BJ (cell line): ENCODE results near the gene COX7B2. TPM values are rescaled to one million over a fixed set of nuclear protein-coding genes. Genes with fewer than 3 reads are reported as not detected.

ENCODE experiments used
- CTCF ChIA-PET: fragments of 350-600 bp; formaldehyde crosslinking; extraction: SDS; loops from one replicate; lab custom pipeline; 2021; ENCODE audit warnings: antibody characterized with exemption, inconsistent platforms; lab: Yijun Ruan, JAX
- POLR2A ChIA-PET: fragments of 300-600 bp; sonication (Branson Sonifier 250); formaldehyde crosslinking; extraction: SDS; loops from one replicate; lab custom pipeline; 2021; ENCODE audit warnings: antibody characterized with exemption; lab: Charles Lee
- DNase-seq: peaks from one replicate; pipeline ENCODE4 v3.0.0-alpha.2; 2011; ENCODE audit warnings: low read depth
- H3K27me3 ChIP-seq: 2 replicates; pipeline ENCODE4 v1.6.0; 2011; ENCODE audit warnings: low read length; ENCODE audit not compliant: control insufficient read depth, insufficient read depth
- H3K36me3 ChIP-seq: 2 replicates; pipeline ENCODE4 v1.5.1; 2011; ENCODE audit warnings: low read length; ENCODE audit not compliant: control insufficient read depth, insufficient read depth
- H3K4me3 ChIP-seq: 2 replicates; pipeline ENCODE4 v1.5.1; 2011; ENCODE audit warnings: low read depth, mild to moderate bottlenecking, control low read depth, low read length
- polyA plus RNA-seq: library from polyadenylated mRNA; depleted of rRNA; stranded (reverse); fragments of >200 nt; gene quantifications from 2 replicates; pipeline ENCODE4 v1.2.3, GENCODE V29; 2011
- TF ChIP-seq, protein P1 (sequence below): IDR thresholded peaks from 2 replicates; pipeline ENCODE4 v1.5.1; 2011; ENCODE audit warnings: low read depth, mild to moderate bottlenecking, control low read depth, inconsistent platforms, low read length, moderate library complexity; ENCODE audit not compliant: insufficient read depth

The COX7B2 gene
- polyA plus RNA-seq, 1 experiment: not detected

DNA sequence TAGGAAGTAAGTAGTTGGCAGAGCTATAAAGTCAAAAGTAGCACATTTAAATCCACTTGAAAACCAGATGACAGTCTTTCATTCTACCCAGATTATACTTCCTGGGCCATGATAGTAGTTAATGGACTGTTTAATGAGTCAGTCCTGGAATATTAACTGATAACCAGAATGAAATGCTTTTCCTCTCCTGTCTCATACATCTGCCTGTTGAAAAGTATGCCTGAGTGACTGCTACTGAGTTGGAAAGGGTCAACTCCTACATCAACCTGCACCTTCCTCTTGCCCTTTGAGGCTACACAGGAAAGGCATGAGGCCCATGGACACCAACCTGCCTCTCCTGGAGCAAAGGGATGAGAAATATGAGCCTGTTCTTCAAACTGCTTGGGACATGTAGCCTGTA lies 36.0 kb upstream of the COX7B2 start:
- H3K36me3 ChIP-seq: no peaks in the 10 kb centered on the region
- TF ChIP-seq, protein P1, sequence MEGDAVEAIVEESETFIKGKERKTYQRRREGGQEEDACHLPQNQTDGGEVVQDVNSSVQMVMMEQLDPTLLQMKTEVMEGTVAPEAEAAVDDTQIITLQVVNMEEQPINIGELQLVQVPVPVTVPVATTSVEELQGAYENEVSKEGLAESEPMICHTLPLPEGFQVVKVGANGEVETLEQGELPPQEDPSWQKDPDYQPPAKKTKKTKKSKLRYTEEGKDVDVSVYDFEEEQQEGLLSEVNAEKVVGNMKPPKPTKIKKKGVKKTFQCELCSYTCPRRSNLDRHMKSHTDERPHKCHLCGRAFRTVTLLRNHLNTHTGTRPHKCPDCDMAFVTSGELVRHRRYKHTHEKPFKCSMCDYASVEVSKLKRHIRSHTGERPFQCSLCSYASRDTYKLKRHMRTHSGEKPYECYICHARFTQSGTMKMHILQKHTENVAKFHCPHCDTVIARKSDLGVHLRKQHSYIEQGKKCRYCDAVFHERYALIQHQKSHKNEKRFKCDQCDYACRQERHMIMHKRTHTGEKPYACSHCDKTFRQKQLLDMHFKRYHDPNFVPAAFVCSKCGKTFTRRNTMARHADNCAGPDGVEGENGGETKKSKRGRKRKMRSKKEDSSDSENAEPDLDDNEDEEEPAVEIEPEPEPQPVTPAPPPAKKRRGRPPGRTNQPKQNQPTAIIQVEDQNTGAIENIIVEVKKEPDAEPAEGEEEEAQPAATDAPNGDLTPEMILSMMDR: no peak
- H3K4me3 ChIP-seq: no peak overlapping the region
- DNase-seq: no peak
- ChIA-PET CTCF (no interaction called here), POLR2A (no interaction called here)
- no peaks in the 10 kb centered on the region for H3K27me3 ChIP-seq

DNA sequence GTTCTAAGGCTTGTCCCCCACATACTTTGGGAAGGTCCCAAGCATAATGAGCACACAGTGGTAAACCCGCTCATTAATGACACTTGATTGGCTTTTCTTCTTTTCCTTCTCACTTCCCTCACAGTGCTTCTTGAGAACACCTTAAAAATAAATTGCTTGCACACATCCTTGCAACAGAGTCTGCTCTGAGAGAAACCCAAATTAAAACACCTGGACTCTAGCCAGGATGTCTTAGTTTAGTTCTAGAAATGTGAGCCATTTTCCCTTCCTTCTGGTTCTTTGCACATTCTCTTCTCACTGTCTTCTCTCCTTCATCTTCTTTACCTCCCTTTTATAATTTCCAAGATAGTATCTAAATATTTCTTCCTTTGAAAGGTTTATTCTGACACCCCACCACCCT lies 35.3 kb upstream of the COX7B2 start:
- ChIA-PET POLR2A (no interaction called here), CTCF (no interaction called here)
- Histone ChIP-seq H3K36me3 (no peaks in the 10 kb centered on the region), H3K4me3 (no peak overlapping the region), H3K27me3 (no peaks in the 10 kb centered on the region)
- DNase-seq: no peak
- TF ChIP-seq, protein P1: no peak

DNA sequence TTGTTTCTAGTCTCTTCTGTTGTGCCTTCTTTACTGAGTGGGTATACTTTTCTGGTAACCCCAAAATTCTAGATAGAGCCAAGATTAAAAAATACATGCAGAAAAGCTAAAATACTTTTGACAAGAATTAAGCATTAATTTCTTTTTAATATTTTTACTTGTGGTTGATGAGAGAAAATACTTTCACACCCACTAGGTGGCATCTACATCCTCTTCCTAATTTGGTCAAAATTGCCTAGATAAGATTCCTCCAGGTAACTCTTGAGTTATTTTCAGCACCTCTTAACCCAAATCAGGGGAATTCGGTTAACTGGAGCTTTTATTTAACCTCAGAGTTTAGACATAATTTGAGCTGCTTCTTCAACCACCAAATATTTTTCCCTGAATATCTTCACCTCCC lies 28.4 kb upstream of the COX7B2 start:
- CTCF ChIA-PET: no interaction called here
- POLR2A ChIA-PET: no interaction called here
- DNase-seq: no peak
- H3K27me3 ChIP-seq: no peaks in the 10 kb centered on the region
- TF ChIP-seq, protein P1: no peak
- no peak overlapping the region for H3K4me3 ChIP-seq
- H3K36me3 ChIP-seq: no peaks in the 10 kb centered on the region

DNA sequence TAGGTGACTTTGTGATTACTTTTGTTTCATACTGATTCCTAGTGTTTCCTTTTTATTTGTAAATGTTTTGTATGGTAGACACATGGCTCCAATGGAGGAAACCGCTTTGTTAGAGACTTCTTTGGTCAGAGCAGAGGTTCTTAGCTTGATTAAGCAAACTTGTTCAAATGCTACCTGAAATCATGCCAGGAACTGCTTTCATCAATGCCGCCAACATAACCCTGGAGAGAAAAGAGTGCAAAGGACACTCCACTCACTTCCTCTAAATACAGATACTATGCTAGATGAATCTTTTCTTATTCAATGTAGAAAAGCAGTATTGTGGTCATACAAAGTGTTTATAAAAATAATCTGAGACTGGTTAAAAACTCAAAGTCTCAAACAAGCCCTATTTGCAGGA lies 25.7 kb upstream of the COX7B2 start:
- POLR2A ChIA-PET: no interaction called here

DNA sequence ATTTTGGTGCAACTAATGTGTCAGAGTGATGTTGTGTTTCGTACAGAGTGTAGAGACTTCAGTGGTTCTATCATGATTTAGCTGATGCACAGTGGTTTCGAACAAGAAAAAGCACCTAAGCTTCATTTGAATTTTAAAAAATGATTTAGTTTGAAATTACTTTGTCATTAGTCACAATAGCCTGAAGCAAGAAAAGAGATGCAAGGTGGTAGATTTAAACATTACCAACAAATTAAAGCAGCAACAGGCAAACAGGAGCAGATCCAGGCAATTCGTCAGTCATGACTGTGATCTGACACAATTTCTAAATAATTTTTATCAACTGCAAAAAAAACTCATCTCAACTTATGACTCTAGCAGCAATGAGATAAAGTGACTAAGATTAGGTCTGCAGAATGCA lies 24.6 kb upstream of the COX7B2 start:
- no peaks in the 10 kb centered on the region for H3K27me3 ChIP-seq
- H3K4me3 ChIP-seq: no peak overlapping the region
- TF ChIP-seq, protein P1: no peak
- POLR2A ChIA-PET: no interaction called here
- DNase-seq: no peak
- CTCF ChIA-PET: interaction anchor here (1.7 kb wide), 1 partner anchor 449 kb away, joined by 4 read pairs; no protein-coding TSS in a partner anchor
- no peaks in the 10 kb centered on the region for H3K36me3 ChIP-seq

More for the DNA sequence above, 25.7 kb upstream of the COX7B2 start:
- Histone ChIP-seq H3K36me3 (no peaks in the 10 kb centered on the region), H3K4me3 (no peak overlapping the region), H3K27me3 (no peaks in the 10 kb centered on the region)
- DNase-seq: no peak
- CTCF ChIA-PET: interaction anchor here (0.6 to 1.7 kb wide), 2 partner anchors 76 to 448 kb away, joined by 4 read pairs; no protein-coding TSS in a partner anchor
- TF ChIP-seq, protein P1: no peak
